Psoas muscle (tissue), 8 donors: Measurements from ENCODE around the gene PRRC2A. TPM values are rescaled to one million over a fixed set of nuclear protein-coding genes. Genes with fewer than 3 reads are reported as not detected.

ENCODE experiments used
- ATAC-seq, 4 donors: fragments of 200-7000 bp; cut with Tn5 transposase; one replicate each; pipeline ENCODE4 v1.9.1; 2020; ENCODE audit warnings: moderate library complexity in 3 of 4, mild to moderate bottlenecking in 2 of 4
- DNase-seq, 2 donors: peaks; one replicate each; pipeline ENCODE4 v3.0.0-alpha.2; 2020
- H3K27ac ChIP-seq: fragments of 200-600 bp; one replicate; pipeline ENCODE4 v1.8.0; 2022
- H3K27me3 ChIP-seq, 3 donors: fragments of 200-600 bp in 1 of 3; one replicate each; pipeline versions ENCODE4 v1.6.1 to v1.8.0; 2013 to 2022; ENCODE audit warnings: low read length in 2 of 3, mild to moderate bottlenecking in 2 of 3, moderate library complexity in 1 of 3; ENCODE audit not compliant: insufficient read depth in 3 of 3
- H3K36me3 ChIP-seq, 2 donors: fragments of 200-600 bp in 1 of 2; one replicate each; pipeline versions ENCODE4 v1.6.1 to v1.8.0; 2013 to 2022; ENCODE audit warnings: low read depth in 1 of 2, mild to moderate bottlenecking in 1 of 2, moderate library complexity in 1 of 2; ENCODE audit not compliant: insufficient read depth in 1 of 2
- H3K4me1 ChIP-seq: fragments of 200-600 bp; one replicate; pipeline ENCODE4 v1.8.0; 2022
- H3K4me3 ChIP-seq: fragments of 200-600 bp; one replicate; pipeline ENCODE4 v1.8.0; 2022; ENCODE audit warnings: mild to moderate bottlenecking
- H3K9me3 ChIP-seq: fragments of 200-600 bp; one replicate; pipeline ENCODE4 v1.8.0; 2022
- CTCF ChIP-seq: fragments of 200-600 bp; IDR thresholded peaks from one replicate; pipeline ENCODE4 v1.8.0; 2022; ENCODE audit warnings: antibody characterized with exemption
- WGBS, 3 donors: extraction: QIAGEN DNeasy Blood & Tissue Kit; methylation state at CpG; one replicate each; pipeline versions ENCODE4 v1.1.6 to v1.1.7; 2013; 5-methylcytosine and 5-hydroxymethylcytosine counted together
- intact Hi-C, 2 donors: fragments of 100-400 bp; cut with DNase I; formaldehyde crosslinking; loops; one replicate each; pipeline versions ENCODE4 v1.11.0 to v1.14.2; 2022
- polyA plus RNA-seq, 3 donors: library from polyadenylated mRNA; stranded (reverse); fragments of 200-250 nt; gene quantifications; one replicate each; pipeline ENCODE4 v1.2.3, GENCODE V29; 2013
- total RNA-seq, 4 donors: library from RNA; stranded (reverse); fragmentation: NEBNext Ultra II Directional in 2 of 4; extraction: Animal tissue kit (Norgen Biotek cat#: 25700) in 2 of 4; gene quantifications; one replicate each; pipeline versions ENCODE4 v1.2.1 to v1.2.4, GENCODE V29; 2021 to 2023
- donor health status: healthy with polysubstance abuse.
- donor health status: DM: no; HTN: no; CAD: no; lungs with moderate emphysema.
- donor health status: Bipolar disorder and iron deficiency.
- donor health status: healthy.
- donor health status: DM: yes; HTN: yes; CAD: no.
- donor health status: DM: no; HTN: no; CAD: no.
- donor health status: DM: no; HTN: no; CAD: no.
- donor health status: DM: yes; HTN: yes; CAD: no.

Gene PRRC2A
- total and polyA plus RNA-seq, 7 donors, result 60.2 to 119 (median 81.4) TPM

DNA sequence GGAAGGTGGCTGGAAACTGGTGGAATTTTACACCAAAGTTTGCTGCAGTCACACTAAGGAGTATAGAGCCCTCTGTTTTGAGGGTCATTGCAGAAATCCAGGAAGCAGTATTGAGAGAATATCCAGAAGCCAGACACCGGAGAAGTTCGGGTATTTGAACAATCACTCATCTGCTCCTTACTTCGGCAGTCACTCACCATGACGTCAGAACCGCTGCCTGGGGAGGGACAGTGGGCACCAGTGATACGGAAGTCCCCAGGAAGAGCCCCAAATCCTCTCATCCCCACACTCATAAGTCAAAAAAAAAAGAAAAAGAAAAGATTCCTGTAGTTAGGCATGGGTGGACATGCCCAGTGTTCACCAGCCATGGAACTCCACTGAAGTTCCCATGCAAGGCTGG is 56.4 kb downstream of the PRRC2A start:
- WGBS, 3 donors, result 55 to 69% (median 64%) methylated on average over 6 of the region's 6 CpGs

GRCh38 chr6:31677955-31678354 is 57.4 kb downstream of the PRRC2A start:
- Histone ChIP-seq H3K4me1 (peaks cover 8% of the 10 kb centered on the region), H3K4me3 (no peak overlapping the region), H3K9me3 (no peaks in the 10 kb centered on the region), H3K36me3 (peaks cover 0 to 18% of the 10 kb centered on the region in 2 donors), H3K27ac (no peak overlapping the region), H3K27me3 (no peaks in the 10 kb centered on the region)
- ATAC-seq, result no peak
- no peak for TF ChIP-seq CTCF
- DNase-seq, result no peak
- intact Hi-C loops, result no loop called here
- WGBS, 3 donors, result 54 to 68% (median 57%) methylated on average over 8 of the region's 8 CpGs

More for the DNA sequence above, 56.4 kb downstream of the PRRC2A start:
- intact Hi-C loops, result no loop called here
- ATAC-seq, result no peak
- H3K27me3 ChIP-seq, result no peaks in the 10 kb centered on the region
- DNase-seq, result no peak
- no peak overlapping the region for H3K4me3 ChIP-seq
- no peak overlapping the region for H3K27ac ChIP-seq
- TF ChIP-seq CTCF, result no peak
- H3K4me1 ChIP-seq, result peaks cover 8% of the 10 kb centered on the region
- peaks cover 0 to 29% of the 10 kb centered on the region in 2 donors for H3K36me3 ChIP-seq
- no peaks in the 10 kb centered on the region for H3K9me3 ChIP-seq

DNA sequence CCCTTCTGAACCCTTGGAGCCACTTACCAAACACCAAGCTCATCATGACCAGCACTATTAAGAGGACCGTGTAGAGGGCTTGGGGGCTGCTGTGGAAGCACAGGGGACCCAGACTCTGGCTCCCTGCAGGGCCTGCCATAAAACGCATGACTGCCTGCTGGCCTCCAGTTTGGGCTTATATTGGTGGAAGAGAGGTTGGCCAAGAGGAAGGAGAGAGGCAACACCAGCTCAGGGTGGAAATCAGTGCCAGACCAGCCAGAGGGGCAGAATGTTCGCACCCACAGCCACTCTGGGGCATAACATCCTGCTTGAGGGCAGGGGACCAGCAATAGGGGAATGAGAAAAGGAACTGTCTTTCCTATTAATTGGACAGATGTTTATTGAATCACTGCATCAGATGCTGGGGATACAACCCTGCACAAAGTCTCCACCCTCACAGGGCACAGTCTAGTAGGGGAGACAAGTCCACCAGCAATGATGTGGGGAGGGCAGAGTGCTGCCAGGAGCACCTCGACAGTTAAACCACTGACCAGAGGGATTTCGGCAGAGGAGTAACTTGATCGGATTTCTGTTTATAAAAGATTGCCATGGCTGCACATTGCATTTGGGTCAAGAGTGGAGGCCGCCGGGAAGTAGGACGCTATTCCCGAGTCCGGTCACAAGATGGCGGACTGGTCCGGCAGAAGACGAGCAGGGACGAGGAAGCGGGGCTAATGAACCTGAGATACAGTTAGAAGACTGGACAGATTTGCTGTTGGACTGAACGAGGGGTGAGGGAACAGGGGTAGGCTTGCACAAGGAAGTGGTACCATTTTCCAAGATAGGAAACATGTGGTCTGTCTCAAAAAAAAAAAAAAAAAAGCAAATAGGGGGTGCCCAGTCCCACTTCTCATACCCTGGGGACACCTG is 60.0 kb downstream of the PRRC2A start, which contains the start of gene LY6G5C:
LY6G5C (minus strand) TSS at position 842 of the 909 bp plus-strand sequence; CDS start at position 148, 694 bp downstream.
- Histone ChIP-seq H3K4me1 (peaks cover 8% of the 10 kb centered on the region), H3K36me3 (peaks cover 0 to 16% of the 10 kb centered on the region in 2 donors), H3K27me3 (no peaks in the 10 kb centered on the region), H3K4me3 (peak within 1 kb of the TSS; percentile 70), H3K9me3 (no peaks in the 10 kb centered on the region), H3K27ac (peak within 1 kb of the TSS; percentile 13)
- intact Hi-C loops, result loop anchor here (2.0 to 10.0 kb wide), 6 partner anchors 87 to 272 kb away; partner anchors contain the start of gene NEU1 (in 1 of the 2)
- WGBS, 3 donors, result 9 to 12% (median 11%) methylated on average over 17 of the region's 17 CpGs
- DNase-seq (peak; percentile 82 to 91), ATAC-seq (peak; percentile 90 to 96 (median 94))
- TF ChIP-seq CTCF, result peak; percentile 71

DNA sequence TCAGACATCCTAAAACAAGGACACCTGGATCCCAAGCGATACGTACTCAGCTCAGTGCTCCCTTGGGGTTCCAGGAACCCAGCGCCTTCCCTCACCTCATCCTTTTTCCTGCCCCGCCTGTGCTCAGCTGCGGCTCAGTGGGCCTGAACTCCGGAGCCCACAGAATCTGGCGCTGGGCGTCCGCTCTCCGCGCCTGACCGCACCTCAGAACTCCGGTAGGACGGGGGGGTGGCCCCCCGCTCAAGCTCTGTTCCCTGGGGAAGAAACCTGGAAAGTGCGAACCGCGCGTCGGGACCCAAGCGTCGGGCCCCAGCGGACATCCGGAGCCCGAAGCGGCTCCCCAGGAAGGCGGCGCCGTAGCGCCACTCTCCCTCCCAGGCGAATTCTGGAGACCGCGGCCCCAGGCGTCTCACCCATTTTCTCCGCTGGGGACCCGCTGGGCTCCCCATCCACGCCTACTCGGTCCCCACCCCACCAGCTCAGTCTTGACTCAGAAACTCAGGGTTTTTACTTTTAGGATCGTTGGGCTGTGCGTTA is 60.7 kb downstream of the PRRC2A start:
- intact Hi-C loops, result loop anchor here (2.0 to 10.0 kb wide), 6 partner anchors 86 to 271 kb away; partner anchors contain the start of gene NEU1 (in 1 of the 2)
- TF ChIP-seq CTCF, result no peak
- peak; percentile 45 to 76 (median 52) for ATAC-seq
- Histone ChIP-seq H3K36me3 (peaks cover 0 to 23% of the 10 kb centered on the region in 2 donors), H3K9me3 (no peaks in the 10 kb centered on the region), H3K27ac (peak overlapping the region; percentile 13), H3K4me3 (peak overlapping the region; percentile 70), H3K4me1 (peaks cover 8% of the 10 kb centered on the region), H3K27me3 (no peaks in the 10 kb centered on the region)
- 1 to 3% (median 1%) methylated on average over 40 of the region's 40 CpGs for WGBS, 3 donors
- peak; percentile 36 to 67 for DNase-seq
